ENCODE measurements around the gene OR7D4.

GRCh38 chr19:9250630-9251029 lies 31.2 kb upstream of the OR7D4 start, which contains the start of gene OR7E24:
- no peak for TF ChIP-seq POLR2AphosphoS5 (IDR thresholded peaks at IDR 0.05)
- TF ChIP-seq, protein P1, sequence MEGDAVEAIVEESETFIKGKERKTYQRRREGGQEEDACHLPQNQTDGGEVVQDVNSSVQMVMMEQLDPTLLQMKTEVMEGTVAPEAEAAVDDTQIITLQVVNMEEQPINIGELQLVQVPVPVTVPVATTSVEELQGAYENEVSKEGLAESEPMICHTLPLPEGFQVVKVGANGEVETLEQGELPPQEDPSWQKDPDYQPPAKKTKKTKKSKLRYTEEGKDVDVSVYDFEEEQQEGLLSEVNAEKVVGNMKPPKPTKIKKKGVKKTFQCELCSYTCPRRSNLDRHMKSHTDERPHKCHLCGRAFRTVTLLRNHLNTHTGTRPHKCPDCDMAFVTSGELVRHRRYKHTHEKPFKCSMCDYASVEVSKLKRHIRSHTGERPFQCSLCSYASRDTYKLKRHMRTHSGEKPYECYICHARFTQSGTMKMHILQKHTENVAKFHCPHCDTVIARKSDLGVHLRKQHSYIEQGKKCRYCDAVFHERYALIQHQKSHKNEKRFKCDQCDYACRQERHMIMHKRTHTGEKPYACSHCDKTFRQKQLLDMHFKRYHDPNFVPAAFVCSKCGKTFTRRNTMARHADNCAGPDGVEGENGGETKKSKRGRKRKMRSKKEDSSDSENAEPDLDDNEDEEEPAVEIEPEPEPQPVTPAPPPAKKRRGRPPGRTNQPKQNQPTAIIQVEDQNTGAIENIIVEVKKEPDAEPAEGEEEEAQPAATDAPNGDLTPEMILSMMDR (IDR thresholded peaks at IDR 0.05), result no peak

Measured in breast epithelium (tissue), 3 donors.